Stimulated activated CD4-positive, alpha-beta T cell treated with anti-CD3 and anti-CD28 coated beads, Interleukin-2, amount 100 ng/mL, for 48 hours (primary cell): Measurements from ENCODE around the gene RBP2.
A peak's percentile ranks its signal among the peaks of the same experiment; 100 is the strongest.

Experiments used
- DNase-seq, 2 donors: peaks; one replicate each; pipeline ENCODE4 v3.0.0-alpha.2; 2020

RBP2 gene

DNA sequence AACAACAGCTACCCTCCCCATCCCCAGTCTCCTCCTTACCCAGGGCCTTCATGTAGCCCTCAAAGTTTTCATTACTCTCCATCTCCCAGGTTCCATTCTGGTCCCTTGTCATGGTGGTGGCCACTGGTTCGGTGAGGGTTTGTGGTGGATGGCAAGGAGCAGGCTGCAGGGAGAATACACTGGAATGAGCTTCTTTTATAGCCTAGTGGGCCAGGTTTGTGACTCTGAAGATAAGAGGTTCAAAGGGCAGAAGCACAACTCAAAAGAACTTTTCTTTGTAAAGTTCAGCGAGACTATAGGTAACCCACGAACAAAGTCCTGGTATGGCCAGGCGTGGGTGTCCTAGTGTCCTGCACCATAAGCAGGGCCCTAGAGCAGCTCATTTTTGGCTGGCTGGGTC lies at the start of gene RBP2:
Gene RBP2, minus strand, starts transcription at position 169 of the 400 bp plus-strand sequence. Its CDS starts 57 bp downstream, at position 112.
- DNase-seq: no peak

DNA sequence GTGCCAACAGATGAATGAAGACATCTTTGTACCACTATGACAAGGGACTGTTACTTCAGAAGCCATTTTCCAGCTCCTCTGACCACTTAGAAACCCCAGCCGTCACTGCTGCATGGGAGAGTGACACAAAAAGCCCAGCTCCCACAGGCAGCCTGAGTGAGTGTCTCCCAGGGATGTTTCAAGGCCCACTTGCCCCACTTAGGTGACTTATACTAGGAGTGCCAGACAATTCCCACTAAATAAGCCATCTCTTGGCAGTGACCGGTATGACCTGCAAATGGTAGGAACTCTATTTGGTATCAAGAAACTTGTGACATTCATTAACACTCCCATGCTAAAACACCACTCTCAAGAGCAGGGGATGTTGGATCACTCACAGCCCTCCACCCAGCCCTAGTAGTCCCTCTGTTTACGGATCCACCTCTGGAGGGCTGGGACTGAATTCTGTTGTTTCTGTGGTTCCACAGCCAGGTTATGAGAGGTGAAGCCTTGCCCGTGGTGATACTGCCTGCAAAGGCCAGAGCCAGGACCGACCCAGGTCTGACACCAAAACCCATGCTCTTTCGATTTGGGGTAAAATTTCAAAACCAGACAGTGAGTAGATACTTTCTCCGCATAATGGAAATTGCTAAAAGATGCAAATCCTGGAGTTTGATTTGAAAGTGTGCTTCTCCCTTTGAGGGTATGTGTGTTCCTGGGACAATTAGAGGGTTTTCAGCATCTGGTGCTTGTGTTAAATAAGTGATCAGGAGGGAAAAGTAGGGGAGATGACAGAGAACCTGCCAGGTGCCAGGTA lies 48.7 kb upstream of the RBP2 start:
- no peak for DNase-seq

DNA sequence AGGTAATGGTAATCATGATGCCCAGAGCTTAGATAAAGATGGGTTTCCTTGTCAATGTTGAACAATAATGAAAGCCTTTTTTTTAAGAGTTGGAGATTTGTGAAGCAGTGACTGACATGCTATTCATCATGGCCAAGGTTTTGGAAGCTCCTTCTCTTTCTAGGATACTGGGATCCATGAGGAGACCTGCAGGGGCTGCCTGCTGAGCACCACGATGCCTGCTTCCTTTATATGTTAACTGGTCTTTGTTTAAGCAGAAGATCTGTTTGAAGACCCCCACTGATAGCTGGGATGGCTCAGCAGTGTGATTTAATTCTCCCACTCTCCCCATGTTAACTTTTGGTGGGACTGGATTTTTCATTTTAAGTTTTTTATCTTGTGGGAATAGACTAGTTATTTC lies 47.4 kb upstream of the RBP2 start:
- no peak for DNase-seq

DNA sequence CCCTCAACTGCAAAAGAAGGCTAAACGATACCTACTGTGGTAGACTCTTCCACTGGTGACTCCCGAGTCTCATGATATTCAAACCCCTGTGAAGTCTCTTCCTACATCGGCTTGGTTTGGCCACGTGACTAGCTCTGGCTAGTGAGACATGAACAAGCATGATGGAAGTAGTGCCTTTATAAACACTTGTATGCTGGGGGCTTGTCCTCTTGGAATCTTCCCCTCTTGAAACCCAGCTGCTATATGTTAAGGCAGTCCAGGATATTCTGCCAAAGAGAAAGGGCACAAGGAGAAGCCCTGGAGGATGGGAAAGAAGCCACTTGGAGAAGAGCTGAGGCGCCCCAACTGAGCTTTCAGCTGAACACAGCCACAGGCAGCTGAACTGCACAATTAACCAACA lies 46.9 kb upstream of the RBP2 start:
- no peak for DNase-seq

DNA sequence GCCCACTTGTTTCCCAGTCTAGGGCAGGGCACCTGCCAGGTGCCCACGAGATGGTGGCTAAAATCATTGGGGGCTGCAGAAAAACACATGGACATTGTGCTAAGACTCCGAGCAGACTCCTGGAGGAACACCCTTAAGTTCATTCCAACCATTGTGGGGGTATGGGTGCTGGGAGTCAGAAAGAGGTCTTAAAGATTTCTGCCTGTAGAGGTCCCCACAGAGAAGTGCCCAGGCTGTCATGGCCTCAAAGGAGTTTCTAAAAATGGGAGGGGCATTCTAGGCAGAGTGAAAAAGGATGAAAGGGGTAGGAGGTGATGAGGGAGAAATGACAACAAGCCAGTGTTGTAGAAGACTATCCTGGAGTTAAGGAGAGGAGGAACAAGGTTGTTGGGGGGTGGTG lies 46.1 kb upstream of the RBP2 start:
- no peak for DNase-seq

DNA sequence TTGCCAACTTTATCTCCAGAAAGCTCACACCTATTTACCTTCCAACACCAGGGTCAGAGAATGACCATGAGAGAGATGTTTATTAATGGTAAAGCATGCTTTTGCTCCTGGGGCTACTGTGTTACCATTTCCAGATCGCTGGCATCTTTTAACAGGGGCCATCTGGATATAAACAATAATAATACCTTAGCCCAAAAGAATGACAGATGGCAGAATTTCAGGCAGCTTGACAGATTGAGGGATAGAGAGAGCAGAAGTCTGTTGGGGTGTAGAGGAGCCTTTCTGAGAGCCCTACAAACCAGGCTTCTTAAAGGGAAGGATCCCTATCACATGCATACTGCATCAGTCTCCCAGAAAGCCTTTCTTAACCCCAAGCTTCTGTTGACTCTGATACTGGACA lies 45.5 kb upstream of the RBP2 start:
- DNase-seq: no peak

DNA sequence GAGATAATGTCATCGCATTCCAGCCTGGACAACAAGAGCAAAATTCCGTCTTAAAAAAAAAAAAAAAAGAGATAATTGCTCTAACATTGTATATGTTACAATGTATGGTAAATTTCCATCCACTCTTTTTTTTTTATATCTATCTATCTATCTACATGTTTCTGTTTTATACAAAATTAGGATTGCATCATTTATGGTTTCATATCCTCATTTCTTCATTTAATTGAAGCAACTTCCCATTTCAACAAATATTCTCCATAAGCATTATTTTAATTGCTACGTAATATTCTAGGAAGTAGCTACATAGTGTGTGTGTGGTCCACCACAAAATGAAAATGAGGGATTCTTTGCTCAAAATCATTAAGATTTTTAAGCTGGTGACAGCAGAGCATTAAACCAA lies 44.8 kb upstream of the RBP2 start:
- no peak for DNase-seq

DNA sequence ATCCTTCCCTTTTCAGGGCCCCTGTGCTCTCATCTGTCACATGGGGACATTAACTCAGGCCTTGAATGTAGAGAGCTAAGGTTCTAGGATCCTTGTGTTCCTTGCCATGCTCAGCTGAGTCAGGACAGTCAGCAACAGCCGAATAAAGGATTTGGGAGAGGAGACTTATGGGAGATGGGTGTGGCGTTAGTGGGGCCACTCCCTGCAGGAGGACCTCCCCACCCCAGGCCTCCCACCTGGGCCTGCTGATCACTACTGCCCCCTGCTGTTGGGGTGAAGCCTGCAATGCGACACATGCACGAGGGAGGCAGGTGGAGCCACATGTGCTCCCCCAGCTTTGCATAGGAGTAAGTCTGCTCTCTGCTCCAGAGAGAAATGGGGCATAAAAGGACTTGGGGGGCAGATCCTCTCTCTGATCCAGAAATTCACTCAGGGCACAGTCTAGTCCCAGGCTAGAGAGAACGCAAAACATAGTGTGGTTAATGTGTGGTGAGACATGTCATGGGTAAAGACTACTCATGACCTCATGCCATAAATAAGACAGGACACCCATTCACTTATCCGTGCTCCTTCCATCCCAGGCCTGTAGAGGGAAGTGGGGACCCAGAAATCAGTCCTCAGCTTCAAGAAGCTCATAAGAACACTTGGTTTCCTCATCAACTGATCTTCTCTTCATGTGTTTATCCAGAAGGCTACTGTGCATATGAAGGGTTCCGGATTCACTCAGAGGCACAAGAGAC lies 43.9 kb upstream of the RBP2 start:
- peak in 1 of 2 donors; percentile 6 for DNase-seq

DNA sequence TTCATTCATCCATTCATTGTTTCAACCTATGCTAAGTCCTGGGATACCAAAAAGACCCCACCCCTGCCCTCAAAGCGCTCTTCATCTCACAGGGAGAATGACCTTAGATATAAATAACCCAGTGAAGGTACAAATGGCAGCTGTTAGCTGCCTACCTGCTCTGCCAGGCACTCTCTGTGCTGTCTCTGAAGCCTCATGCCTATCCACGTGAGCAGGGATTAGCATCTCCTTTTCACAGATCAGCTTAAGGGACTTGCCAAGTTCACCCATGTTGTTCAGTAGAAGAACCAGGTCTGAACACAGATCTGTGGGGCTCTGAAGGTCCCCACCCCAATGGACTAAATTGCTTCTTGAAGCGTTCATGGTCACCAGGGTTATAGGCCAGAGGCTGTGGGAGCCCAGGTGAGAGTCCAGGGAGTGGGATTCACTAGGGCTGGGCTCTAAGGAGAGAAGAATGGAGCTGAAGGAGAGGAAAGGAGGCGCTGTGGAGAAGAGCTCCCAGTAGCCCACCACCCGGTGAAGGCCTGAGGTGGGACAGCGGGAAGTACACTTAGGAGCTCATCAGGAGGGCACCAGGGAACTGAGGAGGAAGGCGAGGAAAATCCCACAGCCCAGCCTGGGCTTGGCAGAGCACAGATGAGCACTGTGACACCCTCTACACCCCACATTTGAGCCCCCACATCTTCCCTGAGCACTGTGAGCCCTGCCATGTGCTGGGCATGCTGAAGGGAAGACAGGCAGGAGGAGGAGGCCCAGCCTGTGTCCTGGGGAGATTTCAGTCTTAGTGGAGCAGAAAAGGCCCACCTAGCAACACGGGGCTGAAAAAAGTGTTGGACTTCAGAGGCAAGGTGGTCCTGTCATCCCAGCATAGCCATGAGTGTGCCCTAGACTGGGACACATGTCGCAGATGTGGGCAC lies 42.9 kb upstream of the RBP2 start:
- no peak for DNase-seq

DNA sequence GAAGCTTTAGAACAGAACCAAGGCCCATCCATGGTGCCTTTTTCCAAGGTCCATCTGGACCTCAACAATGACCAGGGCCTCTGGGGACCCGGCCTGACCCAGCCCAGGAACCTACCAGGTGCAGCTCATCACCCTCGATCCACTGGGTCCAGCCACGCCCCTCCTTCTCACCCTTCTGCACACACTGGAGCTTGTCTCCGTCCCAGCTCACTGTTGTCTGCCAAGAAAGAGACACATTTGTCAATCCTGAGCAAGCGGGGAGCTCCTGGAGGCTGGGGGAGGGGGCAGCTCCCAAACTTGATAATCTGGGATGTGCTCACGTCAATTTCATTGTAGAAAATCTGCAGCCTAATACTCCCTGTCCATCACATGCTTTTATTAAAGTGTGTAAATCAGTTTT lies 42.0 kb upstream of the RBP2 start:
- DNase-seq: no peak

DNA sequence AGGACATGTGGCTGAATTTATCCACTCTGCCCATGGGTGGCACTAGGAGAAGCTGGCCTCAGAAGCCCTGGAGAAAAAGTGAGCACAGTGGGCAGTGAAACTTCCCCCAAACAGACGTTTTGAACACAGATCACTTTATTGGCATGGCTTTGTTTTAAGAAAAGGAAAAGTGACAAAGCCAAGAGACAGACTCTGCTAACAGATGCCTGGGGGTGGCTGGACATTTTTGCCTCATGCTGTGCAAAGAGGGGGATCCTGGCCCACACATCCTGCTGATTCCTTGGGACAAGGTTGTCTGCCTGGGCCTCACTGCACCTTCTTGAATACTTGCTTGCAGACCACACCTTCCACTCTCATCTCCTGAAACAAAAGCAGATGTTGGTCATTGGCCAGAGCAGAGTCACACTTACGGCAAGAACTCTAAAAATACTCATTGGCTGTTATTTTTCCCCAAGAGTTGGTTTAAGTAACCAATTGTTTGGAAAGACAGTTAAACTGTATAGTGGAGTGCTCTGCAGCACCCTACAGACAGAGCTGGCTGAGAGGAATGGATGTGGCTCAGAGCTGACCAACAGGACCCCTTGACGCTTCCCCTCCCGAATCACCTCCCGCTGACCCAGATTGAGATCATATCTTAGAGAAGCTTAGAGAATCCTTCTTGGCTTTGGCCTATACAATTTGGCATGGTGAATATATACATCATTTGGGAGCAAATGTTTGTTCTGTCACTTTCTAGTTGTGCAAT lies 41.2 kb upstream of the RBP2 start:
- DNase-seq: no peak

DNA sequence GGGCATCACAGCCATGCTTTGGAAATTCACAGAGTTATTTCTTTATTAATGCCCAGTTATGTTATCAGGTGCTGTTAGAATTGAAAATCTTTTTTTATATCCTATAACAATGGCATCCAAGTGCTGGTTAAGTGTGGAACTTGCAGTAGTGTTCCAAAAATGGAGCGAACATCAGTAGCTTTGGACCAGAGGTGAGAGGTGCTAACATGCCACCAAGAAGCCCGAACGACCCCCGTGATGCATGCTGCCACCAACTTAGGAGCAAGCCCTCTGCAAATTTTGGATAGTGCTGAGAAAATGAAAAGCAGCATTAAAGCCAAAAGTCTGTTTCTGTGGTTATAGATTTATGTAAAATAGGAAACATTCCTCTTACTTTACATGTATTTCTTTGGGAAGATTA lies 38.4 kb upstream of the RBP2 start:
- no peak for DNase-seq

DNA sequence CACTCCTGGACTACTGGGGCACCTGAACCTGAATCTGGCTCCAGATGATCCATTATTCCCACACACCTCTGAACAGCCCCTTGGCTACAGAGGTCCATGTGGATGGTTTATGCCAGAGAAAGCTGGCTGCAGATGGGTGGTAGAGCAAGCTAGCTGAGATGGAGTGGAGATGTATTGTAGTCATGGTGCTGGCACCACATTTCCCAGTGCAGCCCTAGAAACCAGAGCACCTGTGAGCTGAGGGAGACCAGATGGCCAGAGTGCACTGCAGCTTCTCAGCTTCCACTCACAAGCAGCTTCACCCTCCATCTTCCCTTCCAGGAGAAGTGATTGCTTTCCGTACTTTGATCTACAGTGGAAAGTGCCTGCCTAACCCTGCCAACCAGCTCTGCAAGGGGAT lies 33.3 kb upstream of the RBP2 start:
- DNase-seq: no peak

DNA sequence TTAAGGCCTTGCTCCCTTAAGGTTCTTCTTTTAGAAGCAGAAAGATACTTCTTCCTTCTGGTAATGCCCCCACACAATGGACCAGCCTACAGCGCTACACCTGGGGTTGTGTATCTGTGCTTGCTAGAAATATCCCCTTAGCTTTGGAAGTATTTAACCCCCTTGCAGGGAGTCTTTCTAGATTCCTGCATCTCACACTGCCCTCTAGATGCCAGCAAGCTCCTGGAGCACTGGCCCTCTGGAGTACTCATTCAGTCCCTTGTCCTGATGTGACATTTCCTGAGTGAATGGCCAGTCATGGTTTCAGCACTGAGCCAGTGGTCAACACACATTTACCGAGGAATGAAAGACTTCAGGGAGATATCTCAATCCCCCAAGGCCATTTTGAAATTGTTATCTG lies 30.4 kb upstream of the RBP2 start:
- no peak for DNase-seq

DNA sequence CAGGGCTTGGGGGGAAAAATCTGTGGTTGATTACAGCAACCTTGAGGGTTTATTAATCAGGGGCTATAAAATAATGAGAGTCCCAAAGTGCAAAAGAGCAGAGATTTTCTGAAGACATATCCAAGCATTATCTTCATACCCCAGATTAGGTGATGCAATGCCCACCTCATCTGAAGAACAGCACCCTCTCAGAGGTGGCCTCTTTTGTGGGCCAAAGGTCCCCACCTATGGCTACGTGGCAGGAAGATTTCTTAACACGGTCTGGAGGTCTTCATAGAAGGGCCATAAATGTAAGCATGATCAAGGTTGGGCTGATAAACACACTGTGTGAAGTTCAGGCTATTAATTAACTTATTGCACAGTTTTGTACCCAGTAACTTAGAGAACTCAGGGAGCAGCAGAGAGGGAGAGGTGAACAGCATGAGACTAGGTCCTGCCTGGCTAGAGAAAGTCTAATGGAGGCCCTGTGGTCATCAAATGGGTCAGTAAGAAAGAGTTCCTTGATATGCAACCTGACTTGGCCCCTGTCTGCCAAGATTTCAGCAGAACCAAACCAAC lies 29.6 kb upstream of the RBP2 start:
- DNase-seq: no peak

DNA sequence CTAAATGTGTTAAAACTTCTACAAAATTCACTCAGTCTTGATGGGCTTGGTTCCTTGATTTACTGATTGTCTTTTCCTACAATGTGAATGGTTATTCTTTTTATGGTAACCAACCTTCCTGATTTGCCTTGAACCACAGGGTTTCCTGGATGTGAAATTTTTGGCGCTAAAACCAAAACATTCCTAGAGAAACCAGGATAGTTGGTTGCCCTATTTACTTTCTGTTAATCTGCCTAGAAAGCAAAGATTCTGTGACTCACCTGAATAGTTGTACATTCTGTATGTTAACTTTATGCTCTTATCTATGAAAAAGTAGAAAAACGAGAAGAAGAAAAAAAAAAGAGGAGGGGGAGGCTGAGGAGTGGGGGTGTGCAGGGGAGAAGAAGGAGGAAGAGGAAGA lies 23.2 kb upstream of the RBP2 start:
- DNase-seq: no peak

DNA sequence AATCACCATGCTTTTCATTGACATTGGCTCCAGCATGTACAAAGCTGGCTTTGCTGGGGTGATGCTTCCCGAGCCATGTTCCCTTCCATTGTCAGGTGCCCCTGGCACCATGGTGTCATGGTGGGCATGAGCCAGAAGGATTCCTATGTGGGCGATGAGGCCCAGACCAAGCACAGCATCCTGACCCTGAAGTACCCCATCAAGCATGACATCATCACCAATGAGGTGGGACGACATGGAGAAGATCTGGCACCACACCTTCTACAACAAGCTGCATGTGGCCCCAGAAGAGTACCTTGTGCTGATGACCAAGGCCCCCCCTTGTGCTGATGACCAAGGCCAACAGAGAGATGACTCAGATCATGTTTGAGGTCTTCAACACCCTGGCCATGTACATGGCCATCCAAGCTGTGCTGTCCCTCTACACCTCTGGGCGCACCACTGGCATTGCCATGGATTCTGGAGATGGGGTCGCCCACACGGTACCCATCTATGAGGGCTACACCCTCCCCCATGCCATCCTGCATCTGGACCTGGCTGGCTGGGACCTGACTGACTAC lies 17.6 kb upstream of the RBP2 start:
- DNase-seq: no peak

DNA sequence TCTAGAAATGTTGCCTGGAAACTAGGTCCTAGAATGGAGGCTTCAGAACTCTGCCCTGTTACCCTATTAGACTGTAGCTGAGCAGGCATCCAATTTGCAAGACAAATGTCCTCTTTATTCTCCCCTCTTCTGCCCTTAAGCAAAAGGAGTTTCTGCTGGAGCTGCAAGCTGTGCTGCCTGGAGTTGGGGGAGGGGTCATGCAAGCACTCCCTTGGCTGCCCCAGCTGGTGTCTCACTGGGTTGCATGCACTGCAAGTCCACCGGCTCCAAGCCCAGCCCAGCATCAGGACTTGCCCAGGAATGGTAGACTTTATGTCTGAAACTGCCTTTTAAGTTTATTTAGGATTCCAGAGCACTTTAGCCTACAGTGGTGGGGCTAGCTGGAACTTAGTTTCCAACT lies 15.7 kb upstream of the RBP2 start:
- no peak for DNase-seq

DNA sequence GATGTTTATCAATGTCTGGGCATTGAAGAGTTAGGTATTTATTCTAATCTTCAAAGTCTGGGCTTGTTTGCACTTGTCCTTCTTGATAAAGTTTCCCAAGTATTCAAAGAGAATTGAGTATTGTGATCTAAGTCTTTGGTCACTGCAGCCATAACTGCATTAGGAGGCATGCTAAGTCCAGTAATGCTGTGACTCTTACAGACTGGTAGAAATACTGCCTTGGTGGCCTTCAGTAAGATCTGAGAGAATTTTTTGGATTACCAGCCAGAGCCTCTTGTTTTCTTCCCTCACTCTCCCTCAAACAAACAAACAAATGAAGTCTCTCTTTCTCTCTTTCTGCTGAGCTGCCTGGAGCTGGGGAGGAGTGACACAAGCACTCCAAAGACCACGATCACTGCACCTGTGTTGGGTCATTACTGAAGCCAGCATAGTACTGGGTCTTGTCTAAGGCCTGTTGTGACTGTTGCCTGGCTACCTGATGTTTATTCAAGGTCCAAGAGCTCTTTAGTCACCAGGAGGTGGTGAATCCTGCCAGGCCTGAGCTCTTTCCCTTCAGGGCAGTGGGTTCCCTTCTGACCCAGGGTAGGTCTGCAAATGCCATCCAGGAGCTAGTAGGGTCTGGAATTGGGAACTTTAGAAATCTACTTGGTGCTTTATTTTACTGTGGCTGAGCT lies 14.8 kb upstream of the RBP2 start:
- DNase-seq: no peak

DNA sequence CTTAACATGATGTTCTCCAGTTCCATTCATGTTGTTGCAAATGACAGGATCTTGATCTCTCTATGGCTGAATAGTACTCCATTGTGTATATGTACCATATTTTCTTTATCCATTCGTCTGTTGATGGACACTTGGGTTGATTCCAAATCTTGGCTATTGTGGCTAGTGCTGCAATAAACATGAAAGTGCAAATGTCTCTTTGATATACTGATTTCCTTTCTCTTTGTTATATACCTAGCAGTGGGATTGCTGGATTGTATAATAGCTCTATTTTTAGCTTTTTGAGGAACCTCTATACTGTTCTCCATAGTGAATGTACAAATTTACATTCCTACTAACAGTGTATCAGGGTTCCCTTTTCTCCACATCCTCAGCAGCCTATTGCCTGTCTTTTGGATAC lies 5.9 kb upstream of the RBP2 start:
- no peak for DNase-seq

DNA sequence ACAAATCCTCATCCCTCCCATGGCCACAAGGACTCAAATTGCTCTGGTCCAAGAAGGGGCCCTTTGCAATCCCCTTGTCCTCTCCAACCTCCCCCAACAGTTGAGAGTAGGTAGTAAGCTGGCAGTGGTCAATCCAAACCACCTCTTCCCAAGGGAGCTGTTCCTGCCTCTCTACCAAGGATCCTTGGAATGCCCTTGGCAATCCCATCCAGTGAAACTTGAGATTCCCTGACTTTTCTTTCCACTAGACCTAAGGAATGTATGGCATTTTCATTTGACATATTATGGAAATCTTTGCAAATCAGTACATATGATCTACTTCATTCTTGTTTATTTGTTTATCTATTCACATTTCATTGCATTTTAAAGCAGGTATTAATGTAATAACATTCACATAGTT lies 4.8 kb upstream of the RBP2 start:
- DNase-seq: no peak

DNA sequence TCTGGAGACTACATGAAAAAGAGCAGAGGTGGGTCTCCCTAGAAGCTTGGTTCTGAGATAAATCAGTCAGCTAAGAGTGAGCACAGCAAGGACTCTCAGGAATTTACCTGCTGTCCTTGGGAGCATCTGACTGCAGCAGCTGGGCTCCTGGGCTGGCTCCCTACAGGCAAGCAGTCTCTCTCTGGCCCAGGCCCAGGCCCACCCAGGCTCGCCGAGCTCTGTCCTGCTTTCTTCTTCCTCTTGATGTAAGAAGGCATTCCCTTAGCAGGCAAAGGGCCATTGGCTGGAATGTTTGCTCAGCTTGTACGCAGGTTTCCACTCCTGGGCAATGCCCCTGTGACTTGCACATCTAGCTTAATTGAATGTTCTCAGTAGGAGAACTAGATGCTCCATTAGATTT lies 4.3 kb upstream of the RBP2 start:
- DNase-seq: no peak
